OCI-LY7 (cell line): ENCODE results near the gene DBP. TPM values are rescaled to one million over a fixed set of nuclear protein-coding genes. Genes with fewer than 3 reads are reported as not detected.

Experiments used
- BruUV-seq: library from RNA; stranded (reverse); fragments of 400-500 nt; replicated peaks from 2 replicates; lab custom pipeline; 2021; lab: Mats Ljungman, UMichigan
- CTCF ChIA-PET: fragments of 300-600 bp; sonication (Branson Sonifier 250); formaldehyde crosslinking; loops from one replicate; lab custom pipeline; 2022; ENCODE audit warnings: antibody characterized with exemption; ENCODE audit not compliant: unreplicated experiment; lab: Charles Lee
- POLR2A ChIA-PET: fragments of 300-600 bp; sonication (Branson Sonifier 250); formaldehyde crosslinking; loops from one replicate; lab custom pipeline; 2022; ENCODE audit warnings: antibody characterized with exemption; lab: Charles Lee
- DNase-seq: peaks from one replicate; pipeline ENCODE4 v3.0.0-alpha.2; 2015; ENCODE audit warnings: low spot score
- H2AFZ ChIP-seq: fragments of 200-600 bp; sonication (generic), shearing (Covaris generic); 2 replicates; pipeline ENCODE4 v1.6.1; 2014; ENCODE audit warnings: mild to moderate bottlenecking, antibody characterized with exemption, low read length, moderate library complexity
- H3K27ac ChIP-seq: fragments of 200-600 bp; sonication (generic); 2 replicates; pipeline ENCODE4 v1.5.1; 2014; ENCODE audit warnings: mixed run types, low read depth, mild to moderate bottlenecking, moderate library complexity, low read length, inconsistent platforms; ENCODE audit not compliant: poor library complexity, severe bottlenecking
- H3K36me3 ChIP-seq: fragments of 200-600 bp; sonication (generic); 2 replicates; pipeline ENCODE4 v1.6.1; 2014; ENCODE audit warnings: mild to moderate bottlenecking, antibody characterized with exemption, low read length, moderate library complexity, mixed read lengths; ENCODE audit not compliant: insufficient read depth
- H3K4me1 ChIP-seq: fragments of 200-600 bp; sonication (generic); 2 replicates; pipeline ENCODE4 v1.5.1; 2014; ENCODE audit warnings: mild to moderate bottlenecking, low read length; ENCODE audit not compliant: insufficient read depth, poor library complexity, severe bottlenecking
- H3K4me2 ChIP-seq: fragments of 200-600 bp; sonication (generic); 2 replicates; pipeline ENCODE4 v1.6.1; 2014; ENCODE audit warnings: mild to moderate bottlenecking, low read length
- H3K4me3 ChIP-seq: fragments of 200-600 bp; sonication (generic); 2 replicates; pipeline ENCODE4 v1.5.1; 2014; ENCODE audit warnings: mild to moderate bottlenecking, low read depth, low read length; ENCODE audit not compliant: poor library complexity, severe bottlenecking
- H3K79me2 ChIP-seq: fragments of 200-600 bp; sonication (generic); 2 replicates; pipeline ENCODE4 v1.6.1; 2016; ENCODE audit warnings: low read depth, mild to moderate bottlenecking, low read length, moderate library complexity, mixed read lengths; ENCODE audit not compliant: insufficient read depth
- H3K9me2 ChIP-seq: fragments of 200-600 bp; sonication (generic); 2 replicates; pipeline ENCODE4 v1.6.1; 2016; ENCODE audit warnings: mild to moderate bottlenecking, low read length, mixed read lengths; ENCODE audit not compliant: insufficient read depth
- H3K9me3 ChIP-seq: fragments of 200-600 bp; sonication (generic); 2 replicates; pipeline ENCODE4 v1.6.1; 2014; ENCODE audit warnings: mild to moderate bottlenecking, mixed run types, low read length, mixed read lengths
- H4K20me1 ChIP-seq: fragments of 200-600 bp; sonication (generic); 2 replicates; pipeline ENCODE4 v1.6.1; 2014; ENCODE audit warnings: mild to moderate bottlenecking, antibody characterized with exemption, low read length, moderate library complexity, mixed read lengths; ENCODE audit not compliant: insufficient read depth
- CTCF ChIP-seq: fragments of 200-600 bp; sonication (generic); conservative IDR thresholded peaks from 2 replicates; pipeline ENCODE4 v1.5.1; 2014; ENCODE audit warnings: mild to moderate bottlenecking, antibody characterized with exemption, low read length, moderate library complexity, mixed read lengths
- EZH2phosphoT487 ChIP-seq: fragments of 200-600 bp; sonication (generic); IDR thresholded peaks from 2 replicates; pipeline ENCODE4 v1.6.1; 2018; ENCODE audit warnings: low read depth, borderline replicate concordance, mild to moderate bottlenecking, mixed run types, antibody characterized with exemption, low read length, moderate library complexity, mixed read lengths
- intact Hi-C: fragments of 100-400 bp; cut with micrococcal nuclease; formaldehyde crosslinking; loops from one replicate; pipeline ENCODE4 v1.10.0; 2022; ENCODE audit not compliant: unreplicated experiment
- total RNA-seq, 2 experiments: library from RNA; depleted of rRNA in 1 of 2; stranded (reverse); fragments of >200 nt in 1 of 2; shearing (Covaris generic) in 1 of 2; gene quantifications; 2 replicates each; pipeline ENCODE4 v1.2.3, GENCODE V29; 2014 to 2022

Gene DBP
- total RNA-seq, 2 experiments from 2014 or later, result 15.7 to 35.6 TPM

DNA sequence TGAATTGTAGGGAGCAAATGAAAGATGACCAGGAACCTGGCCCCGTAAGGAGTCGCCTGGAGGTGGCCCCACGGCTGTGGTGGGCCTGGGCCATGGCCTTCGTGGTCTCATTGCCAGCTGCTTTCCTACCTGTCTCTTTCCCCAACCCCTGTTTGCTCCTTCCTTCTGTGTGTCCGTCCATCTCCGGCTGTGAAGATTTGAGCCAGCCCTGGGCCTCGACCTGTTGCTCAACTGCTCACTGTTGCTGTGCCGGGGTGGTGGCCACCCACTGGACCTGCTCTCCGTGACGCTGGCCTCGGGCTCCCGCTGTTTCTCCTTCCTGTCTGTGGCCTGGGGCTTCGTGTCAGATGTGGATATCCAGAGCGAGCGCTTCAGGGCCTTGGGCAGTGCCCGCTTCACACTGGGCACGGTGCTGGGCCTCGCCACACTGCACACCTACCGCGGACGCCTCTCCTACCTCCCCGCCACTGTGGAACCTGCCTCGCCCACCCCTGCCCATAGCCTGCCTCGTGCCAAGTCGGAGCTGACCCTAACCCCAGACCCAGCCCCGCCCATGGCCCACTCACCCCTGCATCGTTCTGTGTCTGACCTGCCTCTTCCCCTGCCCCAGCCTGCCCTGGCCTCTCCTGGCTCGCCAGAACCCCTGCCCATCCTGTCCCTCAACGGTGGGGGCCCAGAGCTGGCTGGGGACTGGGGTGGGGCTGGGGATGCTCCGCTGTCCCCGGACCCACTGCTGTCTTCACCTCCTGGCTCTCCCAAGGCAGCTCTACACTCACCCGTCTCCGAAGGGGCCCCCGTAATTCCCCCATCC lies 8.5 kb downstream of the DBP start:
- POLR2A ChIA-PET, result no interaction called here
- Histone ChIP-seq H3K4me1 (peaks cover 19% of the 10 kb centered on the region), H3K4me2 (no peak overlapping the region), H3K9me3 (no peaks in the 10 kb centered on the region), H3K27ac (no peak overlapping the region), H3K9me2 (no peaks in the 10 kb centered on the region), H3K36me3 (peaks cover 30% of the 10 kb centered on the region; the same call in 1 of the 2 replicates), H2AFZ (no peak overlapping the region), H3K4me3 (no peak overlapping the region), H4K20me1 (no peaks in the 10 kb centered on the region), H3K79me2 (peaks cover under 1% of the 10 kb centered on the region; the same call in 1 of the 2 replicates)
- BruUV-seq, result no TSS peak
- CTCF ChIA-PET, result no interaction called here
- no peak for DNase-seq
- TF ChIP-seq CTCF (no peak), EZH2phosphoT487 (no peak)
- intact Hi-C loops, result no loop called here

DNA sequence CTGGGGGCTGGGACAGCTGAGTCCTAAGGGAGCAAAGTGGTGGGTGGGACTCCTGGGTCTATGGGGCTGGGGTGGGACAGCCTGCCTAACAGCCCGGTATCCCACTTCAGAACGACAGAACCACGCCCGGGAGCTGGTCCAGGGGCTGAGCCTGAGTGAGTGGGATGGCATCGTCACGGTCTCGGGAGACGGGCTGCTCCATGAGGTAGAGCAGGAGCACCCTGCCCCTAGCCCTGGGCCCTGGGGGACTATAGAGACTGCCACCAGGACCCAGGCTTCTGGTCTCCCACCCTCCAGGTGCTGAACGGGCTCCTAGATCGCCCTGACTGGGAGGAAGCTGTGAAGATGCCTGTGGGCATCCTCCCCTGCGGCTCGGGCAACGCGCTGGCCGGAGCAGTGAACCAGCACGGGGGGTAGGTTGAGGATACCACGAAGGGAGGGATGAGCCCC lies 9.3 kb downstream of the DBP start:
- Histone ChIP-seq H3K4me3 (no peak overlapping the region), H2AFZ (no peak overlapping the region), H3K4me1 (peaks cover 18% of the 10 kb centered on the region), H3K36me3 (peaks cover 34% of the 10 kb centered on the region; the same call in 1 of the 2 replicates), H3K9me2 (no peaks in the 10 kb centered on the region), H3K79me2 (peaks cover 4% of the 10 kb centered on the region; the same call in 1 of the 2 replicates), H4K20me1 (no peaks in the 10 kb centered on the region), H3K27ac (no peak overlapping the region), H3K4me2 (no peak overlapping the region), H3K9me3 (no peaks in the 10 kb centered on the region)
- CTCF ChIA-PET, result no interaction called here
- no peak for TF ChIP-seq EZH2phosphoT487
- no peak for TF ChIP-seq CTCF
- DNase-seq, result no peak
- BruUV-seq, result no TSS peak
- POLR2A ChIA-PET, result no interaction called here
- intact Hi-C loops, result no loop called here
